T-cell (primary cell): ENCODE measurements around the gene EFNB2. TPM values are rescaled to one million over a fixed set of nuclear protein-coding genes. Genes with fewer than 3 reads are reported as not detected.

Experiments
- ATAC-seq, 4 experiments: fragments of 200-7000 bp in 3 of 4; fragments of 150-1000 bp in 1 of 4; cut with Tn5 transposase; replicated peaks in 1 of 4; 1 replicate in 3 of 4; 2 replicates in 1 of 4; pipeline ENCODE4 v1.10.0; 2021; ENCODE audit warnings: moderate library complexity in 3 of 4, mild to moderate bottlenecking in 2 of 4, moderate number of reproducible peaks in 1 of 4
- CTCF ChIA-PET, 2 donors: fragments of 300-600 bp; sonication (Branson Sonifier 250); formaldehyde crosslinking; loops; one replicate each; lab custom pipeline; 2022; ENCODE audit warnings: antibody characterized with exemption in 2 of 2; lab: Charles Lee
- POLR2A ChIA-PET, 2 donors: fragments of 300-600 bp; sonication (Branson Sonifier 250); formaldehyde crosslinking; loops; one replicate each; lab custom pipeline; 2022; ENCODE audit warnings: antibody characterized with exemption in 2 of 2; lab: Charles Lee
- DNase-seq, 35 experiments: peaks; one replicate each; pipeline versions ENCODE4 v3.0.0 to v3.0.0-alpha.2; 2013 to 2023
- H3K27ac ChIP-seq: one replicate; pipeline ENCODE4 v1.5.1; 2013; ENCODE audit warnings: low read length
- H3K27me3 ChIP-seq, 2 experiments: replicated peaks in 1 of 2; 1 replicate in 1 of 2; 2 replicates in 1 of 2; pipeline versions ENCODE4 v1.6.1 to v1.7.0; 2013; ENCODE audit warnings: low read length in 1 of 2, mixed read lengths in 1 of 2; ENCODE audit not compliant: control insufficient read depth in 2 of 2, insufficient read depth in 2 of 2; ENCODE audit errors: extremely low read depth in 1 of 2
- H3K36me3 ChIP-seq, 2 donors: 1 replicate in 1 of 2; 2 replicates in 1 of 2; pipeline versions ENCODE4 v1.6.1 to v1.7.0; 2013; ENCODE audit warnings: low read length in 1 of 2; ENCODE audit not compliant: control insufficient read depth in 2 of 2, insufficient read depth in 1 of 2; ENCODE audit errors: extremely low read depth in 1 of 2
- H3K4me1 ChIP-seq, 2 experiments: 1 replicate in 1 of 2; 2 replicates in 1 of 2; pipeline versions ENCODE4 v1.6.1 to v1.7.0; 2013; ENCODE audit warnings: low read length in 2 of 2, mixed read lengths in 1 of 2; ENCODE audit not compliant: insufficient read depth in 2 of 2, control insufficient read depth in 1 of 2; ENCODE audit errors: extremely low read depth in 1 of 2
- H3K4me3 ChIP-seq, 2 donors: 1 replicate in 1 of 2; 2 replicates in 1 of 2; pipeline versions ENCODE4 v1.5.1 to v1.7.0; 2013; ENCODE audit warnings: mild to moderate bottlenecking in 2 of 2, low read length in 1 of 2, moderate library complexity in 1 of 2; ENCODE audit not compliant: control insufficient read depth in 1 of 2; ENCODE audit errors: extremely low read depth in 1 of 2
- H3K9me3 ChIP-seq: 2 replicates; pipeline ENCODE4 v1.7.0; 2013
- H3K27ac Mint-ChIP-seq, 2 donors: one replicate each; pipeline ENCODE4 v1.8.0; 2020 to 2021; ENCODE audit warnings: mild to moderate bottlenecking in 2 of 2, mixed read lengths in 2 of 2
- H3K27me3 Mint-ChIP-seq, 2 donors: one replicate each; pipeline ENCODE4 v1.8.0; 2021 to 2022; ENCODE audit warnings: mixed read lengths in 2 of 2
- H3K36me3 Mint-ChIP-seq: one replicate; pipeline ENCODE4 v1.8.0; 2021; ENCODE audit warnings: mixed read lengths
- H3K4me1 Mint-ChIP-seq, 3 donors: one replicate each; pipeline ENCODE4 v1.8.0; 2020 to 2022; ENCODE audit warnings: mixed read lengths in 3 of 3, mild to moderate bottlenecking in 1 of 3
- H3K4me3 Mint-ChIP-seq, 3 donors: one replicate each; pipeline ENCODE4 v1.8.0; 2020 to 2022; ENCODE audit warnings: mild to moderate bottlenecking in 3 of 3, mixed read lengths in 3 of 3, moderate library complexity in 3 of 3
- H3K9me3 Mint-ChIP-seq, 3 donors: one replicate each; pipeline ENCODE4 v1.8.0; 2020 to 2022; ENCODE audit warnings: mixed read lengths in 3 of 3
- WGBS: methylation state at CpG from one replicate; pipeline ENCODE4 v1.1.5; 2013; ENCODE audit warnings: missing lambda C conversion rate; ENCODE audit not compliant: insufficient coverage; 5-methylcytosine and 5-hydroxymethylcytosine counted together
- total RNA-seq, 35 experiments: library from RNA in 6 of 35; stranded (reverse) in 6 of 35; fragments of 120-200 nt in 1 of 35; gene quantifications; one replicate each; pipeline versions ENCODE4 v1.2.1 to v1.2.4 and lab custom pipeline; 2013 to 2026

EFNB2 gene
- total RNA-seq, 5 donors from 2014 or later (not counting 1 experiment from before 2014, with no cell fraction given) = 0.18 to 0.47 (median 0.33) TPM

- no peaks in the 10 kb centered on the region for H3K9me3 Mint-ChIP-seq
- H3K4me1 Mint-ChIP-seq = no peaks in the 10 kb centered on the region
- ATAC-seq (no peak), DNase-seq (no peak)
- no peak overlapping the region for H3K27ac Mint-ChIP-seq
- Histone ChIP-seq H3K27ac (no peak overlapping the region), H3K9me3 (no peaks in the 10 kb centered on the region), H3K4me1 (no peaks in the 10 kb centered on the region), H3K36me3 (no peaks in the 10 kb centered on the region), H3K27me3 (no peaks in the 10 kb centered on the region), H3K4me3 (no peak overlapping the region)
- no peaks in the 10 kb centered on the region for H3K36me3 Mint-ChIP-seq
- H3K27me3 Mint-ChIP-seq = peaks cover 4 to 16% of the 10 kb centered on the region in 2 donors
- POLR2A ChIA-PET = no interaction called here
- H3K4me3 Mint-ChIP-seq = no peak overlapping the region
- WGBS = no CpG with 5 or more reads among the region's 2 CpGs
- CTCF ChIA-PET = no interaction called here
These were observed 29.2 kb downstream of the EFNB2 start for GRCh38 chr13:106506286-106506685.

- no CpG with 5 or more reads among the region's 4 CpGs for WGBS
- Mint-ChIP-seq H3K4me3 (no peak overlapping the region), H3K27ac (no peak overlapping the region), H3K9me3 (no peaks in the 10 kb centered on the region), H3K27me3 (peaks cover 4 to 13% of the 10 kb centered on the region in 2 donors), H3K4me1 (no peaks in the 10 kb centered on the region), H3K36me3 (no peaks in the 10 kb centered on the region)
- Histone ChIP-seq H3K9me3 (no peaks in the 10 kb centered on the region), H3K4me3 (no peak overlapping the region), H3K27me3 (no peaks in the 10 kb centered on the region), H3K36me3 (no peaks in the 10 kb centered on the region), H3K27ac (no peak overlapping the region), H3K4me1 (no peaks in the 10 kb centered on the region)
- DNase-seq (no peak), ATAC-seq (no peak)
- POLR2A ChIA-PET = no interaction called here
- CTCF ChIA-PET = no interaction called here
These were observed 29.7 kb downstream of the EFNB2 start for GRCh38 chr13:106505732-106506131.

- H3K27me3 Mint-ChIP-seq = peaks cover 9 to 18% of the 10 kb centered on the region in 2 donors
- Histone ChIP-seq H3K36me3 (no peaks in the 10 kb centered on the region), H3K4me1 (no peaks in the 10 kb centered on the region), H3K27me3 (no peaks in the 10 kb centered on the region), H3K4me3 (no peak overlapping the region), H3K9me3 (no peaks in the 10 kb centered on the region), H3K27ac (no peak overlapping the region)
- no peaks in the 10 kb centered on the region for H3K9me3 Mint-ChIP-seq
- H3K4me3 Mint-ChIP-seq = no peak overlapping the region
- H3K27ac Mint-ChIP-seq = no peak overlapping the region
- ChIA-PET POLR2A (no interaction called here), CTCF (no interaction called here)
- H3K4me1 Mint-ChIP-seq = no peaks in the 10 kb centered on the region
- no CpG with 5 or more reads among the region's 4 CpGs for WGBS
- ATAC-seq (no peak), DNase-seq (no peak)
- no peaks in the 10 kb centered on the region for H3K36me3 Mint-ChIP-seq
These were observed 30.2 kb downstream of the EFNB2 start for GRCh38 chr13:106505295-106505694.

GRCh38 chr13:106503730-106504453 is 31.6 kb downstream of the EFNB2 start:
- POLR2A ChIA-PET = no interaction called here
- Mint-ChIP-seq H3K27me3 (peaks cover 20 to 25% of the 10 kb centered on the region in 2 donors), H3K9me3 (no peaks in the 10 kb centered on the region)

GRCh38 chr13:106503272-106503671 is 32.2 kb downstream of the EFNB2 start:
- Histone ChIP-seq H3K36me3 (no peaks in the 10 kb centered on the region), H3K27ac (no peak overlapping the region), H3K4me1 (no peaks in the 10 kb centered on the region), H3K9me3 (no peaks in the 10 kb centered on the region), H3K27me3 (no peaks in the 10 kb centered on the region), H3K4me3 (no peak overlapping the region)
- H3K4me3 Mint-ChIP-seq = no peak overlapping the region
- H3K9me3 Mint-ChIP-seq = no peaks in the 10 kb centered on the region
- H3K36me3 Mint-ChIP-seq = no peaks in the 10 kb centered on the region
- POLR2A ChIA-PET = no interaction called here
- H3K27ac Mint-ChIP-seq = no peak overlapping the region
- peaks cover 20 to 25% of the 10 kb centered on the region in 2 donors for H3K27me3 Mint-ChIP-seq
- H3K4me1 Mint-ChIP-seq = peaks cover 0 to 2% (median 0%) of the 10 kb centered on the region in 3 donors
- DNase-seq (no peak), ATAC-seq (no peak)
- WGBS = no CpG with 5 or more reads among the region's 5 CpGs
- CTCF ChIA-PET = interaction anchor here in 1 of 2 donors (0.6 kb wide), 1 partner anchor 1128 kb away, joined by 4 read pairs; no protein-coding TSS in a partner anchor

More at GRCh38 chr13:106503730-106504453, 31.6 kb downstream of the EFNB2 start:
- Mint-ChIP-seq H3K4me3 (no peak overlapping the region), H3K4me1 (peaks cover 0 to 2% (median 0%) of the 10 kb centered on the region in 3 donors), H3K27ac (no peak overlapping the region), H3K36me3 (no peaks in the 10 kb centered on the region)
- Histone ChIP-seq H3K4me1 (no peaks in the 10 kb centered on the region), H3K4me3 (no peak overlapping the region), H3K27me3 (no peaks in the 10 kb centered on the region), H3K36me3 (no peaks in the 10 kb centered on the region), H3K9me3 (no peaks in the 10 kb centered on the region), H3K27ac (no peak overlapping the region)
- 88% methylated on average over 6 of the region's 9 CpGs for WGBS
- CTCF ChIA-PET = no interaction called here
- DNase-seq = no peak
- ATAC-seq = no peak

- Histone ChIP-seq H3K27me3 (no peaks in the 10 kb centered on the region), H3K36me3 (no peaks in the 10 kb centered on the region), H3K27ac (no peak overlapping the region), H3K4me3 (no peak overlapping the region), H3K9me3 (no peaks in the 10 kb centered on the region), H3K4me1 (no peaks in the 10 kb centered on the region)
- DNase-seq (no peak), ATAC-seq (no peak)
- Mint-ChIP-seq H3K27me3 (peaks cover 32 to 43% of the 10 kb centered on the region in 2 donors), H3K4me1 (peaks cover 0 to 2% (median 0%) of the 10 kb centered on the region in 3 donors), H3K27ac (no peak overlapping the region), H3K4me3 (no peak overlapping the region), H3K9me3 (no peaks in the 10 kb centered on the region), H3K36me3 (no peaks in the 10 kb centered on the region)
- 72% methylated on average over 6 of the region's 6 CpGs for WGBS
- ChIA-PET POLR2A (no interaction called here), CTCF (no interaction called here)
These were observed 35.0 kb downstream of the EFNB2 start for GRCh38 chr13:106500445-106500844.
